Measurements from ENCODE around the gene CDC27. TPM values are rescaled to one million over a fixed set of nuclear protein-coding genes. Genes with fewer than 3 reads are reported as not detected.

Gene CDC27
- total RNA-seq, 1 experiment from 2014 or later = 191 TPM

DNA sequence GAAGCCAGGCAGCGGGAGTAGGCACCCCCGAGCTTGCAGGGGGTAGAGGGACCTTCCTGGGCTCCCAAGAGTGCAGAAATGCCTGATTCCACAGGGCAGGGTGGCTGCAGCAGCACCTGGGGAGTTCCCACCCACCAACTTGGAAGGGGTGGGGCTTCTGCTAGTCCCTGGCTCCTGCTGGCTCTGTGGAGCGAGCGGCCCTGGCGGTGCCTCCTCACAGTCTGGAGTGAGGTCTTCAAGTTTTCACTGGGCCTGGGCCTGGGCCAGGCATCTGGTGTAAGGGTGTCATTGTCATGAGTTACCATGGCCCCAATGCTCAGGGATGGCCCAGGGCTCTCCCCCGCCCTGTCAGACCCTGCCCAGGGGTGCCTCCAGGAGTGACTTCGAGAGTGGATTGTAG is 48.7 kb upstream of the CDC27 start:
- H2AFZ ChIP-seq (ENCODE audit: low read depth, low read length, poor library complexity, severe bottlenecking) = no peak overlapping the region
- H4K20me1 ChIP-seq (ENCODE audit: insufficient read depth) = no peaks in the 10 kb centered on the region
- no peaks in the 10 kb centered on the region for H3K27me3 ChIP-seq (ENCODE audit: insufficient read depth, low read length)
- ChIA-PET POLR2A (no interaction called here), CTCF (no interaction called here), RAD21 (ENCODE audit: low non-redundant PET in 1 of 2, low total read pairs in 2 of 2, uncharacterized antibody in 2 of 2, unreplicated experiment in 2 of 2) (no interaction called here)
- no peaks in the 10 kb centered on the region for H3K36me3 ChIP-seq (ENCODE audit: control insufficient read depth in 1 of 2, insufficient read depth in 2 of 2, low read length in 2 of 2)
- DNase-seq (ENCODE audit: low read depth, low spot score) = no peak
- no TSS peak for BruUV-seq (replicated peaks)
- H3K4me2 ChIP-seq (ENCODE audit: low read length) = no peak overlapping the region
- no peaks in the 10 kb centered on the region for H3K79me2 ChIP-seq (ENCODE audit: insufficient read depth, low read length)
- no peak overlapping the region for H3K4me3 ChIP-seq (replicated peaks in 1 of 2; ENCODE audit: low read depth in 1 of 2, low read length in 2 of 2)
- peaks cover 8 to 16% of the 10 kb centered on the region in 2 experiments for H3K4me1 ChIP-seq (ENCODE audit: control insufficient read depth in 1 of 2, insufficient read depth in 2 of 2, low read length in 2 of 2)
- intact Hi-C loops (cut with micrococcal nuclease) = no loop called here
- no peak overlapping the region for H3K9ac ChIP-seq (ENCODE audit: low read length)
- no peak overlapping the region for H3K27ac ChIP-seq (ENCODE audit: low read depth, low read length)
- H3K9me3 ChIP-seq (ENCODE audit: control insufficient read depth in 1 of 2, insufficient read depth in 1 of 2, low read depth in 1 of 2, low read length in 2 of 2) = no peaks in the 10 kb centered on the region
- ATAC-seq = peak; percentile 28
- TF ChIP-seq, protein P1, sequence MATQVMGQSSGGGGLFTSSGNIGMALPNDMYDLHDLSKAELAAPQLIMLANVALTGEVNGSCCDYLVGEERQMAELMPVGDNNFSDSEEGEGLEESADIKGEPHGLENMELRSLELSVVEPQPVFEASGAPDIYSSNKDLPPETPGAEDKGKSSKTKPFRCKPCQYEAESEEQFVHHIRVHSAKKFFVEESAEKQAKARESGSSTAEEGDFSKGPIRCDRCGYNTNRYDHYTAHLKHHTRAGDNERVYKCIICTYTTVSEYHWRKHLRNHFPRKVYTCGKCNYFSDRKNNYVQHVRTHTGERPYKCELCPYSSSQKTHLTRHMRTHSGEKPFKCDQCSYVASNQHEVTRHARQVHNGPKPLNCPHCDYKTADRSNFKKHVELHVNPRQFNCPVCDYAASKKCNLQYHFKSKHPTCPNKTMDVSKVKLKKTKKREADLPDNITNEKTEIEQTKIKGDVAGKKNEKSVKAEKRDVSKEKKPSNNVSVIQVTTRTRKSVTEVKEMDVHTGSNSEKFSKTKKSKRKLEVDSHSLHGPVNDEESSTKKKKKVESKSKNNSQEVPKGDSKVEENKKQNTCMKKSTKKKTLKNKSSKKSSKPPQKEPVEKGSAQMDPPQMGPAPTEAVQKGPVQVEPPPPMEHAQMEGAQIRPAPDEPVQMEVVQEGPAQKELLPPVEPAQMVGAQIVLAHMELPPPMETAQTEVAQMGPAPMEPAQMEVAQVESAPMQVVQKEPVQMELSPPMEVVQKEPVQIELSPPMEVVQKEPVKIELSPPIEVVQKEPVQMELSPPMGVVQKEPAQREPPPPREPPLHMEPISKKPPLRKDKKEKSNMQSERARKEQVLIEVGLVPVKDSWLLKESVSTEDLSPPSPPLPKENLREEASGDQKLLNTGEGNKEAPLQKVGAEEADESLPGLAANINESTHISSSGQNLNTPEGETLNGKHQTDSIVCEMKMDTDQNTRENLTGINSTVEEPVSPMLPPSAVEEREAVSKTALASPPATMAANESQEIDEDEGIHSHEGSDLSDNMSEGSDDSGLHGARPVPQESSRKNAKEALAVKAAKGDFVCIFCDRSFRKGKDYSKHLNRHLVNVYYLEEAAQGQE (IDR thresholded peaks at IDR 0.05; ENCODE audit: low read depth) = no peak
- no peak for TF ChIP-seq POLR2AphosphoS5 (IDR thresholded peaks at IDR 0.05; ENCODE audit: low read depth, low read length)
- no peak for TF ChIP-seq EGR1 (IDR thresholded peaks at IDR 0.05; ENCODE audit: low read depth)
- TF ChIP-seq CBX3 (IDR thresholded peaks at IDR 0.05; ENCODE audit: low read depth) = no peak
- TF ChIP-seq, protein P2, sequence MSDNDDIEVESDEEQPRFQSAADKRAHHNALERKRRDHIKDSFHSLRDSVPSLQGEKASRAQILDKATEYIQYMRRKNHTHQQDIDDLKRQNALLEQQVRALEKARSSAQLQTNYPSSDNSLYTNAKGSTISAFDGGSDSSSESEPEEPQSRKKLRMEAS (IDR thresholded peaks at IDR 0.05) = no peak
- TF ChIP-seq RAD21 (IDR thresholded peaks at IDR 0.05; ENCODE audit: low read depth) = no peak
- no peak for TF ChIP-seq SRF (IDR thresholded peaks at IDR 0.05; ENCODE audit: low read depth)
- TF ChIP-seq TCF7L2 (IDR thresholded peaks at IDR 0.05; ENCODE audit: borderline replicate concordance, extremely low read depth, insufficient read depth, insufficient read length) = no peak
- TF ChIP-seq, protein P3, sequence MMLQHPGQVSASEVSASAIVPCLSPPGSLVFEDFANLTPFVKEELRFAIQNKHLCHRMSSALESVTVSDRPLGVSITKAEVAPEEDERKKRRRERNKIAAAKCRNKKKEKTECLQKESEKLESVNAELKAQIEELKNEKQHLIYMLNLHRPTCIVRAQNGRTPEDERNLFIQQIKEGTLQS (IDR thresholded peaks at IDR 0.05) = no peak
- no peak for TF ChIP-seq EZH2 (IDR thresholded peaks at IDR 0.05)
- no peak for TF ChIP-seq POLR2A (IDR thresholded peaks at IDR 0.05; ENCODE audit: borderline replicate concordance, extremely low read depth, insufficient read depth, insufficient read length)
- TF ChIP-seq ELF1 (IDR thresholded peaks at IDR 0.05; ENCODE audit: borderline replicate concordance, low read depth) = no peak
- TF ChIP-seq FOSL1 (IDR thresholded peaks at IDR 0.05; ENCODE audit: low read depth) = no peak
- TF ChIP-seq EZH2phosphoT487 (IDR thresholded peaks at IDR 0.05; ENCODE audit: borderline replicate concordance) = no peak
- no peak for TF ChIP-seq SP1 (IDR thresholded peaks at IDR 0.05; ENCODE audit: low read depth)
- H3K9me2 ChIP-seq (ENCODE audit: insufficient read depth) = no peaks in the 10 kb centered on the region

Data from HCT116 (cell line).